ENCODE results near the gene CDC20. TPM values are rescaled to one million over a fixed set of nuclear protein-coding genes. Genes with fewer than 3 reads are reported as not detected.
A peak's percentile ranks its signal among the peaks of the same experiment; 100 is the strongest.

Gene CDC20
- total and polyA plus RNA-seq, 4 donors = 3.6 to 6.1 (median 5.2) TPM

DNA sequence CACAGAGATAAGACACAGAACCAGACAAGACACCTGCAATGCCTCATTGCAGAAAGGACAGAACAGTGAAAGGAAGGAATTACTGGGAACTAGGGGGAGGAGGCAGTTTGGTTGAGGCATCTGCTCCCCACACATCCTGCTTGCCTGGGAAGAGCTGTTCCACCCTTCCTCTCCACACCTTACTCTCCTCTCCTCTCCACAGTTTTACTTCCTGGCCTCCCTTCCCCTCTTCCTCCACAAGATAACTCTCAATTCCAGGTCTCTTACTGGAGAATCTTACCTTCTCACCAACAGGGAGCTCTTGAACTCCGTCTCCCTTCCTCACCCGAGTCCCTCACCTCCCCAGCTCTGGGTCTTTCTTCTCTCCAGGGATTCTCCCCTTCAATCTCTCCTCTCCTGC, 6.9 kb downstream of the CDC20 start:
- no peak for DNase-seq
- Histone ChIP-seq H3K4me3 (no peak overlapping the region), H3K36me3 (ENCODE audit: control insufficient read depth in 4 of 4, insufficient read depth in 4 of 4, low read length in 4 of 4) (peaks cover 11 to 37% (median 27%) of the 10 kb centered on the region in 4 donors), H3K4me1 (ENCODE audit: control insufficient read depth in 5 of 5, insufficient read depth in 5 of 5, low read length in 5 of 5) (peaks cover 3 to 25% (median 10%) of the 10 kb centered on the region in 5 donors), H3K9ac (ENCODE audit: insufficient read depth in 1 of 2, low read length in 2 of 2) (no peak overlapping the region), H3K27me3 (ENCODE audit: control insufficient read depth in 3 of 3, insufficient read depth in 3 of 3, low read length in 2 of 3) (no peaks in the 10 kb centered on the region), H3K27ac (ENCODE audit: low read depth in 1 of 2, low read length in 1 of 2) (peak overlapping the region in 1 of 2 donors; percentile 98), H3K9me3 (ENCODE audit: control insufficient read depth in 4 of 4, insufficient read depth in 3 of 4, low read length in 3 of 4) (no peaks in the 10 kb centered on the region)
- ATAC-seq (ENCODE audit: insufficient read depth, low FRiP score) = no peak
- TF ChIP-seq, protein P1, sequence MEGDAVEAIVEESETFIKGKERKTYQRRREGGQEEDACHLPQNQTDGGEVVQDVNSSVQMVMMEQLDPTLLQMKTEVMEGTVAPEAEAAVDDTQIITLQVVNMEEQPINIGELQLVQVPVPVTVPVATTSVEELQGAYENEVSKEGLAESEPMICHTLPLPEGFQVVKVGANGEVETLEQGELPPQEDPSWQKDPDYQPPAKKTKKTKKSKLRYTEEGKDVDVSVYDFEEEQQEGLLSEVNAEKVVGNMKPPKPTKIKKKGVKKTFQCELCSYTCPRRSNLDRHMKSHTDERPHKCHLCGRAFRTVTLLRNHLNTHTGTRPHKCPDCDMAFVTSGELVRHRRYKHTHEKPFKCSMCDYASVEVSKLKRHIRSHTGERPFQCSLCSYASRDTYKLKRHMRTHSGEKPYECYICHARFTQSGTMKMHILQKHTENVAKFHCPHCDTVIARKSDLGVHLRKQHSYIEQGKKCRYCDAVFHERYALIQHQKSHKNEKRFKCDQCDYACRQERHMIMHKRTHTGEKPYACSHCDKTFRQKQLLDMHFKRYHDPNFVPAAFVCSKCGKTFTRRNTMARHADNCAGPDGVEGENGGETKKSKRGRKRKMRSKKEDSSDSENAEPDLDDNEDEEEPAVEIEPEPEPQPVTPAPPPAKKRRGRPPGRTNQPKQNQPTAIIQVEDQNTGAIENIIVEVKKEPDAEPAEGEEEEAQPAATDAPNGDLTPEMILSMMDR (IDR thresholded peaks at IDR 0.05; ENCODE audit: control extremely low read depth, extremely low read depth) = no peak
- 72 to 88% methylated on average over 2 of the region's 2 CpGs for WGBS, 2 donors

GRCh38 chr1:43366179-43366578, 7.4 kb downstream of the CDC20 start:
- TF ChIP-seq, protein P1 (IDR thresholded peaks at IDR 0.05; ENCODE audit: control extremely low read depth, extremely low read depth) = no peak
- DNase-seq = no peak
- Histone ChIP-seq H3K9me3 (ENCODE audit: control insufficient read depth in 4 of 4, insufficient read depth in 3 of 4, low read length in 3 of 4) (no peaks in the 10 kb centered on the region), H3K4me1 (ENCODE audit: control insufficient read depth in 5 of 5, insufficient read depth in 5 of 5, low read length in 5 of 5) (peaks cover 3 to 20% (median 10%) of the 10 kb centered on the region in 5 donors), H3K27ac (ENCODE audit: low read depth in 1 of 2, low read length in 1 of 2) (peak overlapping the region in 1 of 2 donors; percentile 98), H3K9ac (ENCODE audit: insufficient read depth in 1 of 2, low read length in 2 of 2) (no peak overlapping the region), H3K27me3 (ENCODE audit: control insufficient read depth in 3 of 3, insufficient read depth in 3 of 3, low read length in 2 of 3) (no peaks in the 10 kb centered on the region), H3K4me3 (peak overlapping the region; percentile 33), H3K36me3 (ENCODE audit: control insufficient read depth in 4 of 4, insufficient read depth in 4 of 4, low read length in 4 of 4) (peaks cover 11 to 35% (median 26%) of the 10 kb centered on the region in 4 donors)
- no peak for ATAC-seq (ENCODE audit: insufficient read depth, low FRiP score)
- 56 to 72% methylated on average over 11 of the region's 11 CpGs for WGBS, 2 donors

- peak overlapping the region in 1 of 2 donors; percentile 58 for H3K9ac ChIP-seq (ENCODE audit: insufficient read depth in 1 of 2, low read length in 2 of 2)
- peaks cover 11 to 31% (median 24%) of the 10 kb centered on the region in 4 donors for H3K36me3 ChIP-seq (ENCODE audit: control insufficient read depth in 4 of 4, insufficient read depth in 4 of 4, low read length in 4 of 4)
- peak overlapping the region in 1 of 2 donors; percentile 98 for H3K27ac ChIP-seq (ENCODE audit: low read depth in 1 of 2, low read length in 1 of 2)
- ATAC-seq (ENCODE audit: insufficient read depth, low FRiP score) (no peak), DNase-seq (no peak)
- H3K4me3 ChIP-seq = peak overlapping the region; percentile 88
- WGBS, 2 donors = 22 to 38% methylated on average over 5 of the region's 5 CpGs
- no peaks in the 10 kb centered on the region for H3K27me3 ChIP-seq (ENCODE audit: control insufficient read depth in 3 of 3, insufficient read depth in 3 of 3, low read length in 2 of 3)
- peaks cover 3 to 20% (median 10%) of the 10 kb centered on the region in 5 donors for H3K4me1 ChIP-seq (ENCODE audit: control insufficient read depth in 5 of 5, insufficient read depth in 5 of 5, low read length in 5 of 5)
- no peaks in the 10 kb centered on the region for H3K9me3 ChIP-seq (ENCODE audit: control insufficient read depth in 4 of 4, insufficient read depth in 3 of 4, low read length in 3 of 4)
- TF ChIP-seq, protein P1 (IDR thresholded peaks at IDR 0.05; ENCODE audit: control extremely low read depth, extremely low read depth) = no peak
These were observed 7.8 kb downstream of the CDC20 start for GRCh38 chr1:43366601-43367025.
